Esophagus squamous epithelium (tissue), 5 donors: Measurements from ENCODE around the gene DRC3. TPM values are rescaled to one million over a fixed set of nuclear protein-coding genes. Genes with fewer than 3 reads are reported as not detected.
"Not testable (repeated sequence)": the region's sequence is repeated elsewhere in the genome, so short reads cannot be mapped to it uniquely, and the experiment has no call there.

Experiments
- DNase-seq: peaks from one replicate; lab custom pipeline; 2025; lab: John Stamatoyannopoulos, UW
- H3K27ac ChIP-seq, 4 donors: fragments of 200-600 bp; sonication (generic); one replicate each; pipeline ENCODE4 v1.5.1; 2016 to 2019; ENCODE audit warnings: mild to moderate bottlenecking in 1 of 4
- H3K27me3 ChIP-seq, 4 donors: fragments of 200-600 bp; sonication (generic); 1 replicate in 3 of 4; 2 replicates in 1 of 4; pipeline versions ENCODE4 v1.5.1 to v1.6.0; 2017 to 2021; ENCODE audit warnings: antibody characterized with exemption in 1 of 4
- H3K36me3 ChIP-seq, 3 donors: fragments of 200-600 bp; sonication (generic); one replicate each; pipeline ENCODE4 v1.5.1; 2016 to 2019
- H3K4me1 ChIP-seq, 3 donors: fragments of 200-600 bp; sonication (generic); one replicate each; pipeline ENCODE4 v1.5.1; 2017 to 2019
- H3K4me3 ChIP-seq, 4 donors: fragments of 200-600 bp; sonication (generic); 1 replicate in 3 of 4; 2 replicates in 1 of 4; pipeline ENCODE4 v1.5.1; 2016 to 2019; ENCODE audit warnings: mild to moderate bottlenecking in 2 of 4, moderate library complexity in 1 of 4
- H3K9me3 ChIP-seq, 3 donors: fragments of 200-600 bp; sonication (generic); one replicate each; pipeline ENCODE4 v1.5.1; 2016 to 2019
- CTCF ChIP-seq, 6 experiments: fragments of 450-650 bp in 4 of 6; fragments of 200-600 bp in 2 of 6; sonication (generic) in 2 of 6; IDR thresholded peaks; one replicate each; pipeline ENCODE4 v1.5.1; 2016 to 2019; ENCODE audit warnings: antibody characterized with exemption in 6 of 6, mild to moderate bottlenecking in 4 of 6, moderate library complexity in 4 of 6
- POLR2A ChIP-seq, 4 donors: fragments of 450-650 bp; IDR thresholded peaks; one replicate each; pipeline ENCODE4 v1.6.1; 2017; ENCODE audit warnings: antibody characterized with exemption in 4 of 4, mild to moderate bottlenecking in 4 of 4, moderate library complexity in 3 of 4
- WGBS, 2 donors: methylation state at CpG; one replicate each; pipeline ENCODE4 v1.1.5; 2018; 5-methylcytosine and 5-hydroxymethylcytosine counted together
- intact Hi-C: fragments of 100-400 bp; cut with DNase I; formaldehyde crosslinking; loops from one replicate; pipeline ENCODE4 v1.15.0; 2022
- total RNA-seq, 4 donors: library from RNA; depleted of rRNA; stranded (reverse); fragments of >200 nt; gene quantifications; one replicate each; pipeline ENCODE4 v1.1.0, GENCODE V29; 2016
- donor health status: DM: yes; HTN: yes; CAD: no.

Gene DRC3
- total RNA-seq, 4 donors from 2014 or later, result 0.11 to 2.5 (median 1.3) TPM

- TF ChIP-seq CTCF (IDR thresholded peaks at IDR 0.05) (no peak), POLR2A (IDR thresholded peaks at IDR 0.05) (no peak)
- H3K4me1 ChIP-seq, result peaks cover 41 to 96% (median 43%) of the 10 kb centered on the region in 3 donors
- WGBS, 2 donors, result 64 to 67% methylated on average over 5 to 6 of the region's 6 CpGs
- H3K27ac ChIP-seq, result peak overlapping the region in 3 of 4 donors; percentile 17 to 88 (median 87)
- H3K9me3 ChIP-seq, result no peaks in the 10 kb centered on the region
- H3K4me3 ChIP-seq, result no peak overlapping the region
- H3K36me3 ChIP-seq, result no peaks in the 10 kb centered on the region
- no peaks in the 10 kb centered on the region for H3K27me3 ChIP-seq
- no peak for DNase-seq
- intact Hi-C loops, result no loop called here
Observed at GRCh38 chr17:17935321-17936271, 37.1 kb upstream of the DRC3 start.

- Histone ChIP-seq H3K4me1 (peaks cover 41 to 100% (median 54%) of the 10 kb centered on the region in 3 donors), H3K4me3 (no peak overlapping the region), H3K36me3 (no peaks in the 10 kb centered on the region), H3K27ac (peak overlapping the region; percentile 87 to 88 (median 87)), H3K27me3 (no peaks in the 10 kb centered on the region), H3K9me3 (no peaks in the 10 kb centered on the region)
- 53 to 71% methylated on average over 3 to 4 of the region's 4 CpGs for WGBS, 2 donors
- DNase-seq, result no peak
- intact Hi-C loops, result no loop called here
- TF ChIP-seq CTCF (IDR thresholded peaks at IDR 0.05), result no peak
- TF ChIP-seq POLR2A (IDR thresholded peaks at IDR 0.05), result no peak
Observed at GRCh38 chr17:17937201-17937853, 35.3 kb upstream of the DRC3 start.

GRCh38 chr17:17937958-17938357 lies 34.7 kb upstream of the DRC3 start:
- Histone ChIP-seq H3K36me3 (no peaks in the 10 kb centered on the region), H3K27ac (peak overlapping the region; percentile 87 to 88 (median 87)), H3K4me3 (no peak overlapping the region), H3K9me3 (no peaks in the 10 kb centered on the region), H3K4me1 (peaks cover 41 to 100% (median 60%) of the 10 kb centered on the region in 3 donors), H3K27me3 (no peaks in the 10 kb centered on the region)
- whole genome bisulfite sequencing, 2 donors, result 73 to 80% methylated on average over 2 to 4 of the region's 5 CpGs
- no peak for DNase-seq
- intact Hi-C loops, result no loop called here
- TF ChIP-seq CTCF (IDR thresholded peaks at IDR 0.05) (no peak), POLR2A (IDR thresholded peaks at IDR 0.05) (no peak)

GRCh38 chr17:17938388-17939107 lies 34.1 kb upstream of the DRC3 start:
- no peak for TF ChIP-seq POLR2A (IDR thresholded peaks at IDR 0.05)
- TF ChIP-seq CTCF (IDR thresholded peaks at IDR 0.05), result no peak
- WGBS, 2 donors, result 26 to 32% methylated on average over 6 to 8 of the region's 8 CpGs
- Histone ChIP-seq H3K36me3 (no peaks in the 10 kb centered on the region), H3K4me1 (peaks cover 46 to 100% (median 66%) of the 10 kb centered on the region in 3 donors), H3K9me3 (no peaks in the 10 kb centered on the region), H3K4me3 (no peak overlapping the region), H3K27me3 (no peaks in the 10 kb centered on the region), H3K27ac (peak overlapping the region; percentile 87 to 88 (median 87))
- DNase-seq, result no peak
- intact Hi-C loops, result no loop called here

DNA sequence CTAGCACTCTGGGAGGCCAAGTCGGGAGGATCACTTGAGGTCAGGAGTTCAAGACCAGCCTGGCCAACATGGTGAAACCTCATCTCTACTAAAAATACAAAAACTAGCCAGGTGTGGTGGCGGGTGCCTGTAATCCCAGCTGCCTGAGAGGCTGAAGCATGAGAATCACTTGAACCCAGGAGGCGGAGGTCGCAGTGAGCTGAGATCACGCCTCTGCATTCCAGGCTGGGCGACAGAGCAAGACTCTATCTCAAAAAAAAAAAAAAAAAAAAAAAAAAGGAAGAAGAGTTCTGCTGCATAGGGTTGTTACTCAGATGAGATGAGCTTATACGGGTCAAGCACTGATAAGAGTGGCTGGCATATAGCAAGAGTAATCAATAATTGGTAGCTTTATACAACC lies 32.7 kb upstream of the DRC3 start:
- H3K27me3 ChIP-seq, DNase-seq, H3K9me3 ChIP-seq, intact Hi-C loops, H3K36me3 ChIP-seq, H3K4me3 ChIP-seq: not testable (repeated sequence)
- Histone ChIP-seq H3K27ac (peak overlapping the region; percentile 82 to 88 (median 85)), H3K4me1 (peaks cover 51 to 100% (median 73%) of the 10 kb centered on the region in 3 donors)
- WGBS, 2 donors, result 83 to 91% methylated on average over 7 of the region's 7 CpGs
